GM18505 (cell line): ENCODE measurements around the gene RAB33A.

Experiments used
- ATAC-seq: cut with Tn5 transposase; IDR thresholded peaks from one replicate; pipeline ENCODE4 v1.9.1; 2021; ENCODE audit not compliant: unreplicated experiment
- POLR2A ChIP-seq: IDR thresholded peaks from 4 replicates; pipeline ENCODE4 v1.6.1; 2011; ENCODE audit warnings: borderline replicate concordance; ENCODE audit not compliant: insufficient read depth, insufficient read length; ENCODE audit errors: extremely low read depth

Gene RAB33A

DNA sequence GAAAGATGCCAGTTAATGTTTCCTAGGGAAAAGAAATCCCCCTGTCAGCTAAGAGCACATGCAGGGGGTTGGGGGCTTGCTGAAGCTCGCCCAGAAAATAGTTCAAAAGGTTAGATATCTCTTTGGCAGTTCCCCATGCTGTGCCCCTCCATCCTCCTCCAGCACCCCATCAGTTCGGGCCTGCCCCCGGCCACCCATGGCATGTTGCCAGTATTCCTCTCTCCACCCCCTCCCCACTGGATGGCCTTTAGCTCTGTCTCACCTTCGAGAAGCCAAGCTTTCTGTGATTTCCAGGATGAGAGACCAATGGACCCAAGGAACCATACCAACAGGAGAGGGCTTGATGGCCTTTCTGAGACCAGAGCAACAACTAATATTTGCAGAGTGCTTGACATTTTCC is 5.2 kb downstream of the RAB33A start:
- no peak for TF ChIP-seq POLR2A
- no peak for ATAC-seq

DNA sequence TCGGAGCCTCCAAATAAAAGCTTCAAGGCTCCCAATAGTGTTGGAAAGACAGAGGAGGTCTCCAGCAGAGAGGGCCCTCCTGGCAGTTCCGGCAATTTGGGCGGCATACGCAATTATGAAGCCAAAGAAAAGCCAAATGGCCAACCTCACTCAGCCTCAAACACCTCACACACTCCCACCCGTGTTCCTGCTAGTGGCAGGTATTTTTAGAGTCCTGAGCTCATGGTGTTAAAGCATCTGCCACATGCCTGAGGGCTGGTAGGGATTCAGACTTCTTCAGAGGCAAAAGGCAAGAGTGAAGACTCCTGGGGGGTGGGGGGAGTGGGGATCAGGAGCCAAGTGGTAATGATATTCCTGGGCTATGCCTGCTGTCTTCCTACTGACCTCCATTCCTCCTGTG is 7.4 kb downstream of the RAB33A start:
- TF ChIP-seq POLR2A: no peak
- ATAC-seq: no peak

GRCh38 chrX:130179579-130180215 is 7.9 kb downstream of the RAB33A start:
- no peak for ATAC-seq
- TF ChIP-seq POLR2A: no peak

- ATAC-seq: no peak
- TF ChIP-seq POLR2A: no peak
Observed at GRCh38 chrX:130184168-130184567, 12.4 kb downstream of the RAB33A start.

- no peak for ATAC-seq
- no peak for TF ChIP-seq POLR2A
Observed at GRCh38 chrX:130184857-130185256, 13.1 kb downstream of the RAB33A start.

GRCh38 chrX:130186651-130187050 is 14.9 kb downstream of the RAB33A start:
- ATAC-seq: no peak
- no peak for TF ChIP-seq POLR2A

DNA sequence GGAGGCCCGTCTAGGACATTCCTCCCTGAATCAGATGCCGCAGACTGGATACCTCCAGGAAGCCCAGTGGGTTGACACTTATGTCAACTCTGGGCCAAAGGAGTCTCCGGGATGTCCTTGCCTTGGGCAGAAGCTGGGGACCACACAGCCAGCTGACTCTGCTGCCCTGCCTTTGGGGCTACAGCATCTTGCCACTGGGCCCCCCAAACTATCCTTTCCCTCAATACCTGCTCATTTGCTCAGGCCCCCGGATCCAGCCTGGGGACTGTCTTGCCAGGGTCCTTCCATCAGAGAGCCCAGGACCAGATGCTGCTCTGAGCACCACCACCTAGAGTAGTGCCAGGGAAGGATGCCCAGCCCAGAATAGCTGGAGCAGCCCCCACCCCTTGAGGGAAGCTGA is 19.0 kb downstream of the RAB33A start:
- no peak for TF ChIP-seq POLR2A
- ATAC-seq: no peak

DNA sequence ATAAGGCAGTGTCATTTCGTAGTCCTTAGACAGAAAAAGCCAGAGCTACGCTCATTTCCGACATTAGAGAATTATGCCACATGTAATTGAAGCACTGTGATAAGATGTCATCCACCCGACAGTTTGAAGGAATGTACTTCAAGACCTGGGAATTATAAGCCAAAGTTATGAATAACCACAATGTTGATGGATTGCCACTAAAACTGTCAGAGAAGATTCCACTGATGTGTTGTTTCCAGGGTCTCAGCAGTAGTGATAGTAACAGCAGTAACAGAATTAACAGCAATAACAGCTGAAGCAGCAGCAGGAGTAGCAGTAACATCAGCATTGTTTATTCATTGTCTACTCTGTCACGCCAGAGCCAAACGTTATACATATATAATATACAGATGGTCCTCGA is 24.7 kb downstream of the RAB33A start:
- no peak for TF ChIP-seq POLR2A
- no peak for ATAC-seq

DNA sequence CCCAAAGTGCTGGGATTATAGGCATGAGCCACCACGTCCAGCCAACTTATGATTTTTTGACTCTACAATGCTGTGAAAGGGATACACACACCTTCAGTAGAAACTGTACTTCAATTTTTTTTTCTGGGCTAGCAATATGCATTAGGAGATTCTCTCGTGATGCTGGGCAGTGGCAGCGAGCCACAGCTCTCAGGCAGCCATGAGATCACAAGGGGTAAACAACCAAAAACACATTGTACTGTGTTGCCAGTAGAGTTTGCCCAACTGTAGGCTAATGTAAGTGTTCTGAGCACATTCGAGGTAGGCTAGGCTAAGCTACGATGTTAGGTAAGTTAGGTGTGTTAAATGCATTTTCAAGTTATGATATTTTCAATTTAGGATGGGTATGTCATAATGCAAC is 25.7 kb downstream of the RAB33A start:
- no peak for ATAC-seq

GRCh38 chrX:130204647-130205046 is 32.9 kb downstream of the RAB33A start:
- no peak for TF ChIP-seq POLR2A
- no peak for ATAC-seq

More for the DNA sequence above, 25.7 kb downstream of the RAB33A start:
- TF ChIP-seq POLR2A: no peak

GRCh38 chrX:130211415-130212186 is 39.8 kb downstream of the RAB33A start:
- no peak for TF ChIP-seq POLR2A
- ATAC-seq: no peak

- no peak for ATAC-seq
- no peak for TF ChIP-seq POLR2A
Observed at GRCh38 chrX:130212371-130212770, 40.6 kb downstream of the RAB33A start.

GRCh38 chrX:130213376-130213775 is 41.6 kb downstream of the RAB33A start:
- ATAC-seq: no peak
- TF ChIP-seq POLR2A: no peak

GRCh38 chrX:130216320-130216719 is 44.6 kb downstream of the RAB33A start:
- TF ChIP-seq POLR2A: no peak
- no peak for ATAC-seq
